GM19438 (cell line): ENCODE data around the gene ICAM2.

Experiments used
- ATAC-seq: cut with Tn5 transposase; IDR thresholded peaks from one replicate; pipeline ENCODE4 v1.9.1; 2021; ENCODE audit warnings: low read depth; ENCODE audit not compliant: unreplicated experiment

ICAM2 gene

GRCh38 chr17:63978272-63979200, 41.9 kb downstream of the ICAM2 start:
- ATAC-seq: no peak

GRCh38 chr17:63976702-63977101, 43.7 kb downstream of the ICAM2 start:
- no peak for ATAC-seq

DNA sequence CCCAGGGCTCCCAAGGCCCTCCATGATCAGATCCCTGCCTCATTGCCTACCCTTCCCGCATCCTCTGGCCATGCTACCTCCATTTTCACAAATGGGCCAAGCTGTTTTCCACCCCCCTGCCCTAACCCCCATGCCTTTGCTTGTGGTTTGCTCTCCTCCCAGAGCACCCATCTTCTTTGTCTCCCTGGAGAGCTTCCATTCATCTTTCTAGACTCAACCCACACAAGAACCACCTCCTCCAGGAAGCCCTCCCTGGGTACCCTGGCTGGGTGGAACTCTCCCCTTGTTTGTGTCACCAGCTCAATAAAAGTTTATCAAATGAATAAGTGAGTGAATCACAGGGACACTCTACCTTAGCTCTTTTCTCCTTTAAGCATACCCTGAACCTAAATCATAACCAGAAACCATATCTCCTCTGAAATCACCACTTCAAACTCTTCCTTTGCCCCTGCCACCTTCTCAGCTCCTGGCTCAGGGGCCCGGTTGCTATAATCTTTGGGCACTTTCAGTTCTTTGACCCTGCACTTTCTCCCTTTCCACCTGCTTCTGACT, 44.8 kb downstream of the ICAM2 start:
- ATAC-seq: no peak

- ATAC-seq: no peak
These were observed 45.7 kb downstream of the ICAM2 start for GRCh38 chr17:63974594-63975192.

DNA sequence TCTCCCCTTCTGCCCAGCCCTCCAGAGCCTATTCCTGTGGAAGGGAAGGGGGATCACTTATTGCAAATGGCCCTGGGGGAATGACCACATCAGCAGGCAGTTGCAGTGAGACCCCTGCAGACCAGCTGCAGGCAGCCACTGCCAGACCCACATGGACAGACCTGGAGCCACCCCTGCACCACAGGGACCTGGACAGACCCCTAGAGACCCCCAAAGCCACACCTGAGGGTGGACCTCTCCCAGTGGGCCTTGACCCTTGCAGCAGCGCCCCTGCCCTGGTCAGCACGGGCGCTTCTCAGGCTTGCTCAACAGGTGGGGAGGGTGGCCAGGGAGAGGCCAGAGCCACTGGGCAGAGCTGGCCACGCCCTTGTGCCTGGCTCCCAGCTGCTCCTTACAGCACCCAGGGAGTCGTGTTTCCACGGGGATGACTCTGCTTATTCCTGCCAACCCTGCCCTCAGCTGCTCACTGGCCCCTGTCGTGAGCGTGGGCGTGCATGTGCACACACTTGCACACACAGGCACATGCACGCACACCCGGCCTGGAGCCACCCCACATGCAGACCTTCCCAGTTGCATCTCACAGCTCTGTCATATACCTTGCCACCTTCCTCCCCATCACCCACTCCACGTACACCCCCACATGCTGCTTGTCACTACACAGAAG, 46.4 kb downstream of the ICAM2 start:
- no peak for ATAC-seq

GRCh38 chr17:63973247-63973646, 47.2 kb downstream of the ICAM2 start:
- no peak for ATAC-seq

DNA sequence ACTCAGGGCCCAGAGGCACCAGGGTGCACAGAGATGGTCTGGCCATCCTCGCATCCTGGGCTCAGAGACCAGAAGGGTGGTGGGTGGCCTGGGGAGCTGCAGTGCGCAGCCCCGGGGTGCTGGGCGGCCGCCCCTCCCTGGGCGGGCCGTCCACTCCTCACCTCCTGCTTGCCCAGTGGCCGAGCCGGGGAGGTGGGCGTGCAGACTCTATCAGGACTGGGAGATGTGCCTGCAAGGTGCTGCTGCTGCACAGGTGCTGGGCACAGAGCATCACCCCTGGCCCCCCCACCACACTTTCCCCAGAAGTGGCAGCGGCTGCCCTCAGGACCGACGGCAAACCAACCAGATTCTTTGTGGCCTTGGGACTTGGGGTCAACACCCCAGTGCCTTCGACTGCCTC, 47.6 kb downstream of the ICAM2 start, which contains the start of gene SCN4A:
Gene SCN4A (minus strand): TSS at position 123 of the 400 bp plus-strand sequence. CDS start 77 bp downstream, at position 46.
- no peak for ATAC-seq

DNA sequence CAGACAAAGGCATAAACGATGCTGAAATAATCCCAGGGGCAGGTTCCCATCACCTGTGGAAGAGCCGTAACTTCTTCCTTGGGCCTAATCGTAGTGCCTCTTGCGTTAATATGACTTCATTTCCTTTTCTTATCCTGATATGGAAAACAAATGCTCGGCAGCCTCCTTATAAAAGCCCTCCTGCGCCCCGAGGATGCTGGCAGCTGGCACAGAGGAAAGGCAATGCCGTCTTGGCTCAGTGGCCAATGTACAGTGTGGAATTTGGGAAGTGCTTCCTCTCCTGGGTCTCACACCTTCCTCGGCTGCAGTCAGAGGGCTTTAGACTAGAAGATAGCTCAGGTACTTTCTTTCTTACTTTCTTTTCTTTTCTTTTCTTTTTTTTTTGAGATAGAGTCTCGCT, 51.2 kb downstream of the ICAM2 start:
- ATAC-seq: no peak

DNA sequence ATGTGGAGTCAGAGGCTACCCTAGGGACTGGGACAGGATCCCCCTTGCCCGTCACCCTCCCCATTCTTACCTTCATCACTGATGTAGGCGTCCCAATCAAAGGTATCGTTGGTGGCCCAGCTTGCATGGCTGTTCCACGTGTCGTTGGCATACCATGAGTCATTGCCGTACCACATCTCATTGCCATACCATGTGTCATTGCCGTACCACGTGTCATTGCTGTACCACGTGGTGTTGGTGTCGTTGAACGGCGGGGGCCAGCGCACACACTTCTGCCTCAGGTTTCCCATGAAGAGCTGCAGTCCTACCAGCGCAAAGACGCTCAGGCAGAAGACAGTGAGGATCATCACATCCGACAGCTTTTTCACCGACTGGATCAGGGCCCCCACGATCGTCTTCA, 52.5 kb downstream of the ICAM2 start:
- ATAC-seq: no peak

GRCh38 chr17:63966646-63967264, 53.7 kb downstream of the ICAM2 start:
- no peak for ATAC-seq

- no peak for ATAC-seq
These were observed 57.3 kb downstream of the ICAM2 start for GRCh38 chr17:63963123-63963522.

DNA sequence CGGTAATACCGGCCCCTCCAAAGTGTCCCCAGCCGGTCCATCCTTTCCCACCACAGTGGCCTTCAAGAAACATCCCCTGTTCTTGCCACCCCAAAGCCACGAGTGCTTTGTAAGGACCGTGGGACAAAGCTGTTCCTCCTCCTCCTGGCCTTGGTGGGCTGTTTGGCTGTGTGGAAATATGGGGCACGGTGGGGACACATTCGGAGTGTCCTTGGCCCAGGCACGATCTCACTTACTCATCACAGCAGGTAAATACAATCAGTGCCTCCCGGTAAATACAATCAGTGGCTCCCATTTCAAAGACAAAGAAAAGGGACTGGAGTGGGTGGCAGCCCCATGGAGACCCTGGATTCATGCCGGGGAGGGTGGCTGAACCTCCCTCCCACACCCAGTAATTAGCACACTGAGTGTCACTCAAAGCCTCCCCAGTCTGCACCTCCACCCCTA, 58.1 kb downstream of the ICAM2 start:
- ATAC-seq: no peak

- ATAC-seq: no peak
These were observed 58.8 kb downstream of the ICAM2 start for GRCh38 chr17:63961355-63962212.

- ATAC-seq: no peak
These were observed 60.0 kb downstream of the ICAM2 start for GRCh38 chr17:63960430-63960829.

GRCh38 chr17:63960006-63960405, 60.4 kb downstream of the ICAM2 start:
- ATAC-seq: no peak

GRCh38 chr17:63956296-63956920, 64.0 kb downstream of the ICAM2 start:
- ATAC-seq: no peak

- ATAC-seq: no peak
These were observed 64.6 kb downstream of the ICAM2 start for GRCh38 chr17:63955791-63956190.

- no peak for ATAC-seq
These were observed 65.2 kb downstream of the ICAM2 start for GRCh38 chr17:63955232-63955631.

DNA sequence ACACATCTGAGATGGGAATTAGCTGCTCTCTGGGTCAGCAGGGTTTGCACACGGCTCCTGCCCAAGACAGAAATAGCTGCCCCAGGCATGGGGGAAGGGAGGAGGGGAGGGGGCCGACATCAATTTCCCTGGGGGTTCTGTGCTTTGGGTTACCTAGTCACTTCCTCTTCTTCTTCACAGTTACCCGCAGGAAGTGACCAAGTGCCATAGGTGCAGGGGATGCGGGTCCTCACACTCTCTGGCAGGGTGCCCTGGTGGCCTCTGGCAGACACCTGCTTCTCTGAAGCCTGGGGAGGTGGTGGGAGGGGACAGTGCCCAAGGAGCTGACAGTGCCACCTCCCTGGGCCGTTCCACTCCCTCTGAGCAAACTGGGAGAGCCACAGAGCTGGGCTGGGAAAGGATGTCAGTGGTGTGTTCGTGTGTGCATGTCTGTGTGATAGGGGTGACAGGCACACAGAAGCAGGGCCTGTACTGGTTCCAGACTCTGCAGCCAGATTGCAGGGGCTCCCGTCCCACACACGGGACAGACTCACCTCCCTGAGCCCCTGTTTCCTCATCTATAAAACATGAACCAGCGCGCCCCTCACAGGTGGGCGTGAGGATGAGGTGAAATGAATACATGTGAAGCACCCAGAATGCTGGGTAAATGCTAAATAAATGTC, 65.9 kb downstream of the ICAM2 start:
- no peak for ATAC-seq
